Stimulated activated CD8-positive, alpha-beta memory T cell treated with anti-CD3 and anti-CD28 coated beads, Interleukin-12 subunit alpha, Interleukin-12 subunit beta, amount 100 ng/mL, for 1 hour (primary cell): ENCODE data around the gene SEMA3C.

Experiments used
- DNase-seq: peaks from one replicate; pipeline ENCODE4 v3.0.0-alpha.2; 2020; ENCODE audit warnings: low read depth

Gene SEMA3C

DNA sequence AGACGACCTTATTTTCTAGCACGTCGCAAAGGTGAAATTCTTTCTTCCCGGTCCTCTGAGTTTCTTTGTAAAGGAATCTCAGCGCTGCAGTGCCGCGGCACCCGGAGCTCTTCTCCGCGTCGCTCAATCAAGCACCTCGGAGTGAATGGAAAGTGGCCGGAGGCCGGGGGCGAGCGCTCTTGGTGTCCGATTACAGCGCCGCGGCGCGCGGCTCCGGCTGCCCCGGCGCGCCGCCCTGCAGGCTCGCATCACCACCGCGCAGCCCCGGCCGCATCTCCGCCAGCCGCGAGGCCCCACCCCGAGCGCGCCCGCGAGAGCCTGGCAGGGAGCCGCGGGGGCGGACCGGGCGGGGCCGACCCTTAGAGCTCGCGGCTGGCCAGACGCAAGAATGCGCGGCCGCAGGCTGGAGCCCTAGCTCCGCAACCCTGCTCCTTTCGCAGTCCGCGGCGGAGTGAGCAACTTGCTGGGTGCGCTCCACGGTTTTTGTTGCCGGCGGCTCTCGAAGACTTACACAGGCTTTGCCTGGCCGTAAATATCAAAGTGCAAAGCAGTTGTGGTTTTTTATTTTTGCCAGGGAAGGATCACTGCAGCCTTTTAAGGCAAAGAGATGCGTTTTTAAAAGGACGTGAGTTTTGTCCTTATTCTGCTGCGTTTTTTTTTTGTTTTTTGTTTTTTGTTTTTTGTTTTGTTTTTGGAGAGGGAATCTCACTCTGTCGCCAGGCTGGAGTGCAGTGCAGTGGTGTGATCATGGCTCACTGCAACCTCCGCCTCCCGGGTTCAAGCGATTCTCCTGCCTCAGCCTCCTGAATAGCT, at the start of gene SEMA3C:
TSS of gene SEMA3C (minus strand) at position 143 of the 813 bp plus-strand sequence. CDS start 2,270 bp downstream, outside the sequence.
- DNase-seq: no peak

DNA sequence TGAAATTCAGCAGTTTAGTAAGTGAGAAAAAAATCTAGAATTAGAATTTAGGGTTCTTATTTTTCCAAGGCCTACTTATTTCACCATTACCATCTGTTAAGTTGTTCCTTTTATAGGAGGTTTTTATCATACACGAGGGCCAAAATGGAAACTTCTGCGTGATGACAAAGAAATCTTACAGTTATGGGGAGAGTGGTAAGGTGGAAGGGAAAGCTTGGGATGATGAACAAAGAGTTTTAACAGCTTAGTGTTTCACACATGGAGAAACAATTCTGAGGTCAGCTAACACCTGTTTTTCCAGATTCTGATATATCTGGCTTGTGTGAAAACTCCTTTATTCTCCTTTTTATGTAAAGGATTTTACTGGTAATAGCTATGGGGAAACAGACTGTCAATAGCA, 49.8 kb upstream of the SEMA3C start:
- DNase-seq: no peak

DNA sequence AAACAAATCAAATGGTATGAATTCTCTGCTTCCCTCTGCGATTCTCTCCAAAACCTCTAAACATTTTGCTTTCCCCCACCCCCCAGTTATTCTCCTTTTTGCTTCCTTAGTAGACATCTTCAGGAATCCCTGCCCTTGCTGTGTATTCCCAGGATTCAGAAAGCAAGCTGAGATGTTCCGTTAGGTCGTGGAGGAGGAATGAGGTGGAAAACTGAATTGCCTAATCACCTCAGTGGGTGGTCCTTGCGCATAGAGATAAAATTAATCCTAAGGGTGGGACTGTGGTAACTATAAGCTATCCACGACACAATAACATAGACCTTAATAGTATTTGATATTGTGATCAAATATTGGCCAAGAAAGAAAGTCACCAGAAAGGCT, 49.1 kb upstream of the SEMA3C start:
- no peak for DNase-seq

DNA sequence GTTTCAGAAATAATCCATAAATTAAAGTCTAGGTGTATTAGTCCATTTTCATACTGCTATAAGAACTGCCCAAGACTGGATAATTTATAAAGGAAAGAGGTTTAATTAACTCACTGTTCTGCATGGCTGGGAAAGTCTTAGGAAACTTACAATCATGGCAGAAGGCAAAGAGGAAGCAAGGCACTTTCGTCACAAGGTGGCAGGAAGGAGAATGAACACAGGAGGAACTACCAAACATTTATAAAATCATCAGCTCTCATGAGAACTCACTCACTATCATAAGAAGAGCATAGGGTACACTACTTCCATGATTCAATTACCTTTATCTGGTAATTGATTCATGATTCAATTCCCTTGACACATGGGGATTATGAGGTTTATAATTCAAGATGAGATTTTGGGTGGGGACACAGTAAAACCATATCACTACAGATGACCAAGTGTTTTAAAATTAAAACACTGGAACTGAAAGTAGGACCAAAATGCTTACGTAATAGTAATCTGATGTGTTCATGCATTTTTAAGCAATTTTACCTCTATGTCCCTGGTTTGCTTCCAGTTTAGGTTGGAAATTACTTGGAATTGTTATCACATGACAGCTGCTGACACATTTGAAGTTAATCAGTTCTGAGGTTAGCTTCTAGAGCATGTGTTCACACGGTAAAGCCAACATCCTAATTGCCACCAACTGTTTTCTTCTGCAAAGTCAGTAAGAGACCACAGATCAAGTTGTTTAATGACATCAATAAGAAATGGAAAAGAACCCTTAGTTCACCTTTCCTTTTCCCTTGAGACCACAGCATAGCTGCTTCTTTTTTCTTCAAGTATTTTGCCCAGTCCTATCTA, 48.4 kb upstream of the SEMA3C start:
- DNase-seq: no peak

DNA sequence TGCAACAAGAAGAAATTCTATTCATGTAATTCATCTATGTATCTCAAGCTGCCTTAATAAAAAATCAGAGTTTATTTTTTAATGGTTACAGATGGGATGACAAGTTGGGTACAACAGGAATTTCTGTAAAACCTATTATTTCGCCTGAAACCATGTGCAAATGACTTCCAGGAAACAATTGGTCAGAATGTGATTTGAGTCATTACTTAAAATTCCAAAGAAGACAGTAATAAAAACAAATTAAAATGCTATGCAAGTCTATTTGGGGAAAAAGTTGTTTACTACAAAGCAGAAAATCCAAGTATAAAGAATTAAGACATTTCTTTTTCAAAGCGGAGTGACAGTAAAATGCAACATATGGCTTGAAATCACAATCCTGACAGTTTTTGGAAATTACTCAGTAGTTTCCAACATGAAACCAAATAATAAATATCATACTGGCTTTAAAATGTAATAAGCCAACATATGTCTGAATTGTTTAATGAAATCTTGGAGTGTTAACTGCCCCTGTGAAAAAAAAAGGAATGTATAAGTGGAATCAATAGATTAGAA, 41.5 kb upstream of the SEMA3C start:
- DNase-seq: no peak

DNA sequence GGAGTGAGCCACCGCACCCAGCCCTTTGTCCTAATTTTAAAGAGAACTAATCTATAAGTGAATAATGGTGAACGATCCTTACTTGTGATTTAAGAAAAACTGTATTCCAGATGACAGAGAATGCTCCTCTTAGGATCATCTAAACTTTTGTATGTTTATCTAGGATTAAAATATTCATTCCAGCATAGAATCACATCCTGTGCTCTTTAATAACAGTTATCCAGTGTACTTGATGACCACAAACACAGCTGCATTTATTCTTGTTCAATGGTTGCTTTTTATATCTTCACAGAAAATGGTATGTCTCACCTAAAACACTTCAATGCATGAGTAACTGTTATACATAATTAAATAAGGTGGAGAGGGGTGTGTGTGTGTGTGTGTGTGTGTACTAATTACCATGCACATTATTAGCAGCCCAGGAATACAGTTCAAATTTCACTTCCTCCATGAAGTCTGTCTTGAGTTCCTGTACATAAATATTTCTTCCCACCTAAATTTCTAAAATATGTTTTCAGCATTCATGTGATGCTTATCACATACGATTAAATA, 38.5 kb upstream of the SEMA3C start:
- DNase-seq: no peak

DNA sequence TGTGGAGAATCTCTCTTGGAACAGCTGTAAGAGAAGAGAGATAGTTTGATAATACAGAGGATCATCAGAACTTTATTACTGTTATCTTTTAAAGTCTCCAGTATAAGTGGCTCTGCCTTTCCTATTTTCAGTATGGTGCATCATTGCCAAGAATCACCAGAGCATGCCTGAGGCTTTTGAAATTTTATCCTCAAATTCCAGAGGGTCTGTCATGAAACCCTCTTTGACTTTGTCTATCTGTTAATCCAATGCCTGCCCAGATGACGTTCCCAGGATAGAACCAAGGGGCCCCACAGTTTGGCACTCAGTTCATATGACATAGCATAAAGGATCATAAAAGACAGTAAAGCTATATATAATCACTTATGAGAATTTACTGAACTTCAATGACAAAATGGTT, 35.3 kb upstream of the SEMA3C start:
- DNase-seq: no peak

DNA sequence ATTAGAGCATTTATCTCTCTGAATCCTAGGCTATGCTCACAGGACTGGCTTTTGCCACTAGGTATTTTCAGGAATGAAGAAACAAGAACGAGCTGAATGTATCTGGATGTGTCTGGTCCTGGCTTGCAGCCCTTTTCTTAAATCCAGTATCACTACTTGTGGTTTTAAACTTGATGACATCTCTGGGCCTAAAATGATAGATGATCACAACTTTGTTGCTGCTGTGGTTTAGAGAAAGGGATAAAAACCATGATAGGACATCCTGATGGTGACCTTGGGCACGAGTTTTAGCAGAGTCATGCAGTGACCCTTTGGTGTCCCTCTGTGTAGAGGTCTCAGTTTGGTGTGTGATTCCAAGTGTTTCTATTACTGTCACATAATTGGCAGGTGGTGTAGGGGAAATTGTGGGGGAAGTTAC, 31.7 kb upstream of the SEMA3C start:
- no peak for DNase-seq

DNA sequence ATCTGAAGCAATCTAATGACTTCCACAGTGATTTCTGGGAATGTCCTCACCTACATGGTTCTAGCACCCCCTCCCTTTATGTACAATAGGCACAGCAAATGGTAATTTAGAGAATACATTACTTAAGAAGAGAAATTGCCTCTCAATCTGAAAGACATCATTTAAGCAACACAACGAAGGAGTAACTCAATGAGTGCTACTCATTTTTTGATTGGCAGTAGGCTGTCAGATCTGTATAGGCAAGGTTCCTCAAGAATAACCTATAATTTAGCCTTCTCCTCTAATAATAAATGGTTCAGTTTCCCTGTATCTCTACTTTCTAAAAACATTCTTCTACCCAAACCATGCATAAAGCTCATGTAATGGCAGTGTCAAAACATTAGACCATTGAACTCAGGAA, 30.6 kb upstream of the SEMA3C start:
- no peak for DNase-seq

DNA sequence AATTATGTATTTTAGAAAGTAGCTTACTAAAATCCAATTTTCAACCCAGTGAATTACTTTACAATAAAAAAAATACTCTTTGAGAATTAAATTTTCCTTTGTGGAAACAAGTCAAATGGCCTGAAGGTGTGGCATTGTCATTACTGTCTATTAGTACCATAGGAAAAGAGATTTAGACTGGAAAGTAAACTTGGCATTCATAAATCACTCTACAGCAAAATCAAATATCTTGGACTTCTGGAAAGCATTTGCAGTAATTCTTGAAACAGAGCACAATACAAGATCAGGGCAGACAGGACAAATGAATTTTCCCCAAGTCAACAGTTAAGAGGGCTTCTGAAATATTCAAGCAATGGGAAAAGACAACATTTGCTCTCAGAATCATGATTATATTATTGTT, 28.0 kb upstream of the SEMA3C start:
- DNase-seq: no peak

DNA sequence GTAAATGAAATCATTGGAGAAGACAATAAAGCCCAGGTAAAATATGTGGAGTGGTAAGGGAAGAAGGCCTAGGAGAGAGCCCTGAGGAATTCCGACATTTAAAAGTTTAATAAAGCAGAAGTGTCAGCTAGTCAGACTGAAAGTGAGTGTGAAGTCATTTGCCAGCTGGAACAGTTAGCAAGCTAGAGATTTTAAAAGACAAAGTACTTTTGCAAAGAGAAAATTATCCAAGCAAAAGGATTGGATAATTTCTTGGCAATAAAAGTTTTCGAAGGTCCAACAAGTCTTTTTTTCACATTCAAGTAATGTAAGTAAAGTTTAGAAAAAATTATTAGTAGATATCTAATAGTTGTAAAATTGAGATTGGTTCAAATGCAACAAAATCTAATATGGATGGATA, 27.1 kb upstream of the SEMA3C start:
- DNase-seq: no peak

DNA sequence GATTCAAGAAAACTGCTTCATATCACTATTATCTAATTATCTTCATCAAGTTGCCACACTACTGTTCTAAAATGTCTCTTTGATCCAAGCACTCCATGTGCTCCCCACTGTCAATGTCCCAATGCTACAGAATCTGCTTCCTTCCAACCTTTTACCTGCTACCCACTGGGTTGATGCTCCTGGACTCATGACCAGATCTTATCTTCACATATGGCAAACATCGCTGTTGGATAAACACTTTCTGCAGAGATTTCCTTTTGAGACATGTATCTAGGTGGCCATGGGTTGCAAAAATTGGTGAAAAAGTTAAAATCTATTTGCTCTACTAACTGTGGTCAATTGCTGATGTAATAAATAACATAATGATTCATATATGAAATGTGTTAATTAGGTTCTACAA, 24.5 kb upstream of the SEMA3C start:
- no peak for DNase-seq

DNA sequence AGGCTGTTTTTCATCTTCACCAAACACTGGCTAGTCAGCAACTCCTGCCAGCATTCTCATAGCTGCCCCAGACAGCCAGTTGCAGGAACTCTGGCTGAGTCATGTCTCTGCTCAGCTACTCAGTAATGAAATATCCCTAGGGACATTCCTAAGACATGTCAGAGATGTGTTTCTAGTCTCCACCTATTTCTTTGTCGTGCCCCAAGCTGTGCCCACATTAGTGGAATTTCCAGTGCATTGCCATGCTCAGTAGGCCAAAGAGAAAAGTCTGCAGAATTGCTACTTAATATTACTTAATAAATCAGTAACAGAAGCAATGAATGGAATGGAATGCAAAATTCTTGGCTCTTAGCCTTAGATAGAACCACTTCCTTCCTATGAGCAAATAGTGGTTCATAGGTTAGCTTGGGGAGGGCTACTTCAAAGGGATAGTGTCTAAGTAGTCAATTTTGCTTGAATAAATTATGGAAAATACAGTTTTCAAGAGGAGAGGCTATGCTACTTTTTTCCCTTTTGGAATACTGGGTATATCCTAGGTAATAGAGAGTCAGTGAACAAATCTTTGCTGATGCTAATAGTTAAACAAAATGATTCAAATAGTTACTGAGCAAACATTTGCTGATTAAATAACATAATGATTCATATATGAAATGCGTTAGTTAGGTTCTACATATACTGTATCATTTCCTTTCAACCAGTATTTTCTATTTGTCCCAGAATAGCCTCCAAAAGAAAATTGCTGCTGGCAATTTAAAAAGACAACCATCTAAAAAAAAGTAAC, 23.6 kb upstream of the SEMA3C start:
- no peak for DNase-seq

DNA sequence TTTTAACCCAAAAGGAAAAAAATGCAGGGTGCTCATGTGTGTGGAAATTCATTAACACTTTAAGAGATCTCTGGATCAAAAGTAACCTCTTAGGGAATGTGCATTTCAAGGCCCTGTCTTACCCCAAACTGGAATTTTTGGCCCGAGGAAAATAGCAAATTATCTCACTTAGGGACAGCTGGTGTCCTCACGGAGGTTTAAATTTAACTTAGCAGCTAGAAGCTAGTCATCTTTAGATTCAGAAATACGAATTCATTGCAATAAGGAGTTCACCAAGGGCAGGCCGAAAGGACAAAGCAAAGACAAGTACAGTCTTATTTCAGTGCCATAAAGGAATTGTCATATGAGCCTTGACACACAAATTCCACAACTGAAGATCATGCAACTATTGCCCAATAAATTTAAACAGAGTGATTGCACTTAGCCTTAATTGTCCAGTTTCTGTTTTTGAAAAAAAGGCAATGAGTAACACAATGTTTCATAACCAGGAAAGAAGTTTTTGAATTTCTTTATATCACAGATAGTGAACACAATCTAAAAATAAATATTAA, 22.4 kb upstream of the SEMA3C start:
- no peak for DNase-seq

DNA sequence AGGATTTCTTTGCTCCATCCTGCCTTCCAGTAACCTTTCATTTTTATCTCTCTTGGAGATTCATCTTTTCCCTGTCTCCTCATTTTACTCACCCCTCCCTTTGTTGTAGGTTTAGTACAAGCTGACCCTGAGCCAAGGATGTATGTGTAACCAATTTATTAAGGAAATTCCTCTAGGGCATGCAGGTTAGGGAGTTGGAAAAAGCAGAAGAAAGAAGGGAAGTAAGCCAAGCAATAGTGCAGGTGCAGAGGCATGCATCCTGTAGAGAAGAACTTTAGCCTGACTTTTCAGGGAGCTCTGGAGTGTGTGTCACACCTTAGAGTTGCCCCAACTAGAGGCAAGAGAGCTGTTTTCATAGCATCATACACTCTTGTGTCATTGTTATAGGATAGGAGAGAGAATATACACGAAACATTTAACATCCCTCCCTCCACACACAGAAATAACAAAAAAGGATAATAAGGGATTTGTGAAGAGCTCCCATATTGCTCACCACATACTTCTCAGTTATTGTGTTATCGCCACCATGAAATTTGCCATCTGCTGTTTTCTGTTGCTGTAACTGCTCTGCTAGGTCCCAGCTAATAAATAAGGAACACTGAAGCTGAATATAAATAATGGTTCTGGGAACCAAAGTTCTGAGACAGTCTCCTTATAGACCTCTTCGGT, 21.8 kb upstream of the SEMA3C start:
- DNase-seq: no peak

DNA sequence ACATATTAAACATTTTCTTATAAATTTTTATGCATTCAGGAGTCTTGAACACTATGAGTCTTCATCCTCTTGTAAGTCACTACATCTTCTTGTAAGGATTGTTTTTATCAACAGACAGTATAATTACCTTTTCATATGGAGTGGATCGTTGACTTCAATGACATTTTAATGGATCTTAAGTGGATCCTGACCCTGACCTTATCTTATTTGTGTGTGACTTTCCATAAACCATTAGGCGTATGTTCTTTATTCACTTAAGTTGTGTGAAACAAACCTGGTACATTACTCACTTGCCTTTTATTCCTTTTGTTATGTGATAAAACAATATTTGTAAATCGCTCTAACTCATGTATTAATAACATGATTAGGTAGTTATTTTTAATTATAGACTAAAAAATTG, 18.5 kb upstream of the SEMA3C start:
- no peak for DNase-seq

DNA sequence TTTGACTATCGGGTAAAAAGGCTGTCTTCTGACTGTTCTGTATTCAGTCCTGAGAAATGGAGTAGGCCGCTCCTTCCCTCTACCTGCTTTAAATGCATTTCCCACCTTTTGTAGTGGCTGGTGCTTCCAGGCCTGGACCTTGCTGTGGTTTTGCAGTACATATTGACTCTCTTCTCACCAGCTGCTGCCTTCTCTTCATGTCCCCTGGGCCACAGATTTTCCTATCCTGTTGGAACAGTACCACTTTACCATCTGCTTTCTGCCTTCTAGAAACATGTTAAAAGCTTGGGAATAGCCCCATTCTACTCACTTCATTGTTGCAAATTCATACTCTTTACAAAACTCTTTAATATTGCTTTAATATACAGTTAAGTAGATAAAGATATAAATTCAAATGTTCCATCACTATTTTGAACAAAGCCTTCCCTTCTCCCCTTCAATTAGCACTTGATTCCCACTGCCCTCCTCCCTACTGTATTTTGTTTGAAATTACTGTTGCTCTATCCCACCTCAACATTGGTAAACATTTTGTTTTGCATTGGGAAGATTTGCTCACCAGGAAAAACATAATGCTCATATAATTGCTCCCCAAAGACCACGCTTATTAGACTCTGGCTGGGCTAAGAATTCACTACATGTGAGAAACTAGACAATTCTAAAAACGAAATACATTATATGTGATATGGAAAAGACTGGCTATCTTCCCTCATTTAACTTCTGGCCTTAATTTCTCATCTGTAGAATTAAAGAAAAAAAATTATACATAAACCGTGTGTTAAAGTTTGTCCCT, 17.3 kb upstream of the SEMA3C start:
- no peak for DNase-seq

DNA sequence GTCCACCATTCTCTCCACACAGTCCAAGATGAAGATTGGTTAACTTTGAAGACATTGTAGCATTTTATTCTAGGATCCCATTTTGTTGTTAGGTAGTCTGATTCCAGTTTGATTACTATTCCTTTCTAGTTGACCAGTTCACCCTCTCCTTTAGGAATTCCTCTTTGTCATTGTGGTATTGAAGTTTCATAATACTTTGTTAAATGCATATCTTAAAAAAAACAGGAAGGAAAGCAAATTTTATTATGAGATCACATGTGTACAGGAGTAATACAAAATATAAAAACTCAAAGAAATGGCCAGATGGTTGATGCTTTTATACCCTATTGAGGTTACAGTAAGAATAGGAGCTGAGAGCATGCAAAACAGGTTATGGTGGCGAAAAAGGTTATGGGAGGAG, 15.5 kb upstream of the SEMA3C start:
- no peak for DNase-seq

DNA sequence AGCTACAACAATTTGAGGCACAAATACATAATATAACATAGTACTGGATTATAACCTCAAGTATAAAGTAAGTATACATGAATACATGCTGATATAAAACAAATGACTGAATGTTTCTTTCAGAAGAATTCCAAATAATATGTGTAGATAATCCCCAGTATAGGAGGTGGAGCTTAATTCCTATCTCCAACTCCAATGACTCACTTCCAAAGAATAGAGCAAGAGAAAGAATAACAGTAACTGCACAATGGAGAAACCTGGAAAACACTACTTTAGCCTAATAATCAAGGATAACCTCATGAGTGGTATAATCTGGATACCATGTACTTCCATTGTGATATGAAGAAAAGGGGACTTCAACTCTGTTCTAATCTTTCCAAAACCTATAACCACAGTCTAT, 13.7 kb upstream of the SEMA3C start:
- DNase-seq: no peak

DNA sequence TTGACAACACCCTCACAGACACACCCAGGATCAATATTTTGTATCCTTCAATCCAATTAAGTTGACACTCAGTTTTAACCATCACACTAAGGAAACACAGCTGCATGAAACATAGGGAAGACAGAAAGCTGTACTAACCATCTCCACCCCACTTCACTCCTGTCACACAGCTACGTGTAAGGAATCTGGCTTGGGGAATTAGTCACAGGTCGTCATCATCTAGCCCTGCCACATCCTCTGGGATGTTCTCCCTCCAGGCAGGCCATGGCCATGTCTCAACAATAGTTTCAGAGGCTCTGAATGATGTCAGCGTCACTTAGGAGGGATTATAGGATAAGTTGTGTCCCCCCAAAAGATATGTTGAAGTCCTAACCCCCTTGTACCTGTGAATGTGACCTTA, 10.8 kb upstream of the SEMA3C start:
- no peak for DNase-seq
